HG02678 (cell line): ENCODE measurements around the gene SIGLEC9.

Source experiments
- ATAC-seq: cut with Tn5 transposase; IDR thresholded peaks from one replicate; pipeline ENCODE4 v1.9.1; 2021; ENCODE audit warnings: mild to moderate bottlenecking, moderate library complexity; ENCODE audit not compliant: unreplicated experiment

Gene SIGLEC9

DNA sequence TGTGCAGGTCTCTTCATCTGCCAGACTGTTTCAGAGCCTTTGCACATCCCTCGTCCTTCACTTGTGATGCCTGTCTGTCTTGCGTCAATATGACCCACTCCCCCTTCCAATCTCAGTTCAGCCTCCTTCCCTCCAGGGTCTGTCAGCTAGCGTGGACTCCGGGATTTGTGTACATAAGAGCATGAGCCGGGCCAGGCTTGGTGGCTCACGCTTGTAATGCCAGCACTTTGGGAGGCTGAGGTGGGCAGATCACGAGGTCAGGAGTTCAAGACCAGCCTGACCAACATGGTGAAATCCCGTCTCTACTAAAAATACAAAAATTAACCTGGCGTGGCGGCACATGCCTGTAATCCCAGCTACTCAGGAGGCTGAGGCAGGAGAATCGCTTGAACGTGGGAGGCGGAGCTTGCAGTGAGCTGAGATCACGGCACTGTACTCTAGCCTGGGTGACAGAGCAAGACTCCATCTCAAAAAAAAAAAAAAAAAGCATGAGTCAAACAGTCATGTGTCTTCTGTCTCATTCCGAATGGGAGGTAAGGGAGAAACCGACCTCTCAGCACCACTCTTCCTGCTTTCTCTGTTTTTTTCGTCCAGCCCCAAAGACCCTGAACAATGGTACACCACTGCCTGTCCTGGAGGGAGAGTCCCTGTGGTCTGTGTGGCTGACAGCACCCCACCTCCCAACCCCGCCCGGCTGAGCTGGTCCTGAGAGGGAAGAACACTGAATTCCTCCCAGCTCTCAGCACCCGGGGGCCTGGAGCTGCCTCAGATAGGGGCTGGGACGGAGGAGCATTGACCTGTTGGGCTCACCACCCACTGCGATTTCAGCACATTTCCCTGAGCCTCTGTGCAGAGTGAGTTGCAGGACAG, 2.4 kb upstream of the SIGLEC9 start:
- no peak for ATAC-seq

DNA sequence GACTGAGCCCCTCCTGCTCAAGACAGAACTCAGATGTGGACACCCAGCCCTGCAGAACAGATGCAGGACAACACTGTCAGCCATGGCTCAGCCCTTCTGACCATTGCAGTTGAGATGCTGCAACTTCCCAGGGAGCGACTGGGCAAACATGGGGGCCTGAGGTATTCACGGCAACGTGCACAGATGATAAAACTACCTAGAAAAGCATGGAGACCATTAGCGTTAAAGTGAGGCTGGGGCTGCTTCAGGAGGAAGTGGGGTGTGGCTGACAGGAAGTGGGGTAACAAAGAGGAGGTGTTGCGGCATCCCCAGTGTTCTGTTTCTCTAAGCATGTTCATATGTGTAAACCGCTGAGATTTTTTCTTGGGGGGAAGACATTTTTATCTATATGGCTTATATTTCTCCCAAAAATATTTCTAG, 1.3 kb upstream of the SIGLEC9 start:
- ATAC-seq = no peak

DNA sequence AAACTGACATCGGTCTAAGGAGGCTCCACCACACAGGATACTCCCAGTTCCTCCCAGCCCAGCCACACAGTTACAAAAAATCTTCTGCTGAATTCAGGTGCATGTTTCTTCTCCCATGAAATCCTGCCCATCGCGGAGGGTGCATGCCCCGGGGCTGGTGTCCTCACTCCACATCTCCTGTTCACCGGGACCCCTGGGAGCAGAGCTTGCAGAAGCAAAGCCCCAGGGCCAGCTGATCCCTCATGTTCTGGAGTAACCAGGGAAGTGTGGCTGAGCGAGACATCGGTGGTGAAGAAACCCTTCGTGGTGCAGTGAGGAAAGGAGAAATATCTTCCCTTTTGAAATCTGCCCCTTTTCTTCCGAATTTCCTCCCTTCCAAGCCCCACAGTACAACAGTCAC, 904 bp upstream of the SIGLEC9 start:
- no peak for ATAC-seq

DNA sequence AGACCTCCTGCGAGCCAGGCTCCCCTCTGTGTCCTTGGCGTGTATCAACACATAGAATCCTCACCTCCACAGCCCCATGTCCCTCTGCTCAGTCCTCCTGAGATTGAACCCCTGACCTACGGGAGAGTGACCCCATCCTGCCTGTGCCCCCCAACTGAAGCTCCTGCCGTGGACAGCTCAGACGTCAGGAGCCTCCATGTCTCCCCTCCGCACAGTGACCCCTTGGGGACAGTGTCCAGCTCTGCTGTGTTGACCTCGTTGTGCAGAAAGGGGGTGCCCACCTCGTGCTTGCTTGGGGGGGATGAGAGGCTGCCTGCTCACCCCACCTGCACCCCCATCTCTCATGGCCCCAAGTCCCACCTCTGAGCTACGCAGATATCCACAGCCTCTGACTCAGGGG, 490 bp upstream of the SIGLEC9 start:
- no peak for ATAC-seq

DNA sequence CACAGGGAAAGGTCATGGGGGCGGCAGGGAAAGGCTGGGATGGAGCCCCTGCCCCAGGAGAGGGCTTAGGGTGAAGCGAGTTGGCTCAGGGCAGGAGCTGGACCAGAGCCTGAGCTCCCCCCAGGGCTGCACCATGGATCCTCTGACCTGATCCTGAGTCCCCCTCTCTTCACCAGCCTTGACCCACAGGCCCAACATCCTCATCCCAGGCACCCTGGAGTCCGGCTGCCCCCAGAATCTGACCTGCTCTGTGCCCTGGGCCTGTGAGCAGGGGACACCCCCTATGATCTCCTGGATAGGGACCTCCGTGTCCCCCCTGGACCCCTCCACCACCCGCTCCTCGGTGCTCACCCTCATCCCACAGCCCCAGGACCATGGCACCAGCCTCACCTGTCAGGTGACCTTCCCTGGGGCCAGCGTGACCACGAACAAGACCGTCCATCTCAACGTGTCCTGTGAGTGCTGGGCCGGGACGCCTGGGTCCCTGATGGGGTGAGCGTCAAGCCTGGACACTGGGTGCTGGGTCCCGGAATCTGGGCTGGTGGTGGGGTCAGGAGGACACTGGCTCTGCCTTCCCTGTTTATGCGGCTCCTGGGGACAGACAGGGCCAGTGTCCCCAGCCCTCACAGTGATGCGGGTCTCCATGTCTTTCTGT, 842 bp downstream of the SIGLEC9 start:
- ATAC-seq = no peak

DNA sequence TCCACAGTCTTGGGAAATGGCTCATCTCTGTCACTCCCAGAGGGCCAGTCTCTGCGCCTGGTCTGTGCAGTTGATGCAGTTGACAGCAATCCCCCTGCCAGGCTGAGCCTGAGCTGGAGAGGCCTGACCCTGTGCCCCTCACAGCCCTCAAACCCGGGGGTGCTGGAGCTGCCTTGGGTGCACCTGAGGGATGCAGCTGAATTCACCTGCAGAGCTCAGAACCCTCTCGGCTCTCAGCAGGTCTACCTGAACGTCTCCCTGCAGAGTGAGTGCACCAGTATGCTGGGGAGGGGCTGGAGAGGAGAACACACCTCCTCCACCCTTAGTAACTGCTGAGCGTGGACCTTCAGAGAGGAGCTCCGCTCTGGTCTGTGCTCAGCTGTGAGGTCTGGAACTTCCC, 2.3 kb downstream of the SIGLEC9 start:
- no peak for ATAC-seq

DNA sequence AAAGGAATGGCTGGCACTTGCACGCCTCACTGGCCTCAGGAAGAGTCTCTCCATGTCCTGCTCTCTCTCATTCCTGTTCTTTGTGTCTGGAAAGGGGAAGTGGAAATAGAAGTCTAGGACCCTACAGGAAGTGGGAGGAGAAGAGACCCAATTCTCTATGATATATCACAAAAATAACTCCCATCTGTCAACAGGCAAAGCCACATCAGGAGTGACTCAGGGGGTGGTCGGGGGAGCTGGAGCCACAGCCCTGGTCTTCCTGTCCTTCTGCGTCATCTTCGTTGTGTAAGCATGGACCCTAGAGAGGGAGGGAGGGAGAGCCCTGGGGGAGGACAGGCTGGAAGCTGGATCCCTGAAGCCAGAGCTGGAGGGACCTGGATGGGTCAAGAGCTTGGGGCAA, 3.0 kb downstream of the SIGLEC9 start:
- ATAC-seq = no peak

DNA sequence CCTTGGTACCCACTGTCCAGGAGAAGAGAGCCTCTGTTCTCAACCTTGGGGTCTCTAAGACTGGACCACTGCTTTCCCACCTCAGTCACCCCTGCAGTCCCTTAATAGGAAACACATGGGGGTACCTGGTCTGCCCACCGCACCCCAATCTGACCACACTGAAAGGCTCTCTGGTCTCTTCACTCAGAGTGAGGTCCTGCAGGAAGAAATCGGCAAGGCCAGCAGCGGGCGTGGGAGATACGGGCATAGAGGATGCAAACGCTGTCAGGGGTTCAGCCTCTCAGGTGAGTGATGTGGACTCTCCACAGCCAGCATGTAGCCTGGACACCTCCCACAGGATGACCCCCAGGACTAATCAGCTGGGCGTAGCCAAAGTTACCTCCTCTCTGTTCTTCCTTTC, 3.5 kb downstream of the SIGLEC9 start:
- ATAC-seq = no peak

DNA sequence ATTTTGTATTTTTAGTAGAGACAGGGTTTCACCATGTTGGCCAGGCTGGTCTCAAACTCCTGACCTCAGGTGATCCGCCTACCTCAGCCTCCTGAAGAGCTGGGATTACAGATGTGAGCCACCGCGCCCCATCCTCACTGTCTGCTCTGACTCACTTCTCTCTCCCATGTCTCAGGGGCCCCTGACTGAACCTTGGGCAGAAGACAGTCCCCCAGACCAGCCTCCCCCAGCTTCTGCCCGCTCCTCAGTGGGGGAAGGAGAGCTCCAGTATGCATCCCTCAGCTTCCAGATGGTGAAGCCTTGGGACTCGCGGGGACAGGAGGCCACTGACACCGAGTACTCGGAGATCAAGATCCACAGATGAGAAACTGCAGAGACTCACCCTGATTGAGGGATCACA, 5.0 kb downstream of the SIGLEC9 start:
- no peak for ATAC-seq

DNA sequence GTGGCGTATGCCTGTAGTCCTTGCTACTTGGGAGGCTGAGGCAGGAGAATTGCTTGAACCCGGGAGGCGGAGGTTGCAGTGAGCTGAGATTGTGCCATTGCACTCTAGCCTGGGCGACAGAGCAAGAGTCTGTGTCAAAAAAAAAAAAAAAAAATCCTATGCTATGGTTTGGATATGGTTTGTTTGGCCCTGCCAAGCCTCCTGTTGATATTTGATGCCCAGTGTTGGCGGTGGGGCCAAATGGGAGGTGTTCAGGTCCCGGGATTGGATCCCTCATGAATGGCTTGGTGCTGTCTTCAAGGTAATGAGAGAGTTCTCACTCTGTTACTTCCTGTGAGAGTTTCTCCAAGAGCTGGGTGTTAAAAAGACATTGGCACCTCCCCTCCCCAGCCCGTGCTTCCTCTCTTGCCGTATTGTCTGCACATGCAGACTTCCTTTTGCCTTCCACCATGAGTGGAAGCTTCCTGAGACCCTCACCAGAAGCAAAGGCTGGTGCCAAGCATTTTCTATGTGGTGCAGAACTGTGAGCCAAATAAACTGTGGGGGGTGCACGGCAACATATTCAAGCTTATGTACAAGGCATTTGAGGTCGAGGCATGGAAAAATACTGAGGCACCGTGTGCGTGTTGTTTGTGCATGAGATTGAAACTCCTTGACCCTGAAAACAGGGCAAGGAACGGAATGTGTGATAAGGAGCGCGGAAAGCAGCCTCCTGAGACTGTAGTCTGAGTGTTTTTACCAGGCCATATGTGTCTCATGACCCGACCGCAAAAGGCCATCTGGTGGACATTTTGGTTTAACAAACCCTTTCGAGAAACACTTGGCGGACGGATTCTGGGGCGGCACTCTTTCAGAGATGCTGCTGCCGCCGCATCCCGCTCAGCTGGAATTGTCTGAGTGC, 7.3 kb downstream of the SIGLEC9 start:
- ATAC-seq = no peak

DNA sequence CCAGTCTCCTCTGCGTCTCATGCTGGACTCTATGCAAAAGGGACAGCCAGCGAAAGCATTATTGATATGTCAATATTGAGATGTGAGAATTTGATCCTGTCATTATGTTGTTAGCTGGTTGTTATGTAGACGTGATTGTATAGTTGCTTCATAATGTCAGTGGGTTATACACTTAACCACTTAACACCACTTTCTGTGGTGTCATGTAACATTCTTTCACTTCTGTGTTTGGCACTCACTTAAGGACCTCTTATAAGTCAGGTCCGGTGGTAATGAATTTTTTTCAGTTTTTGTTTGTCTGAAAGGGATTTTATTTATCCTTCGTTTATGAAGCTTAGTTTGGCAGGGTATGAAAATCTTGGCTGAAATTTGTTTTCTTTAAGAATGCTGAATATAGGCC, 10.3 kb downstream of the SIGLEC9 start:
- ATAC-seq = no peak

DNA sequence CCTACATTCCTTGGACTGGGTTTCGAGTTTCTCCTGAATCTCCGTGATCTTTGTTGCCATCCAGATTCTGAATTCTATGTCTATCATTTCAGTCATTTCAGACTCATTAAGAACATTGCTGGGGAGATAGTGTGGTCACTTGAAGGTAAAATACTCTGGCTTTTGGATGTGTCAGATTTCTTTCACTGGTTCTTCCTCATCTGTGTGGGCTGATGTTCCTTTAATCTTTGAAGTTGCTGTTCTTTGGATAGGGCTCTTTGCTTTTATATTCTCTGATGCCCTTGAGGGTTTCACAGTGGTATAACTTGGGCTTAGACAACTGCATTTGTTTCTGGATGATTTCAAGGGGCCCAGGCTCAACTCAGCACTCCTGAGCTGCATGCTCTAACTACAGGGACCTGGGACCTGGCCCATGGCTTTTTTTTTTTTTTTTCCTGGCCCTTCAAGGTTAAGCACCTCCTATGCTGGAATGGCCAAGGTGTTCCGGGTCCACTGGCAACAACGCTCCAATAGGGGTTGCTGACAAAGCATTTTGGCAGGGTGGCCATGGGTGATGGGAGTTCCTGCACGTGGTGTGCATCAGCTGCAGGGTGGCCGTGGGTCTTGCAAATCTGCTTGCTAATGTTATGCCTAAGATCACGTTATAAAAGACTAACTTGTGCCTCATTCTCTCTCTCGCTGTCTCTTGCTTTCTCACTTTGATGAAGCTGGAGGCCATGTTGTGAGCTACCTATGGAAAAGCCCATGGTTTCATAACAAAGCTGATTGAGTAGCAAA, 11.5 kb downstream of the SIGLEC9 start:
- ATAC-seq = no peak

DNA sequence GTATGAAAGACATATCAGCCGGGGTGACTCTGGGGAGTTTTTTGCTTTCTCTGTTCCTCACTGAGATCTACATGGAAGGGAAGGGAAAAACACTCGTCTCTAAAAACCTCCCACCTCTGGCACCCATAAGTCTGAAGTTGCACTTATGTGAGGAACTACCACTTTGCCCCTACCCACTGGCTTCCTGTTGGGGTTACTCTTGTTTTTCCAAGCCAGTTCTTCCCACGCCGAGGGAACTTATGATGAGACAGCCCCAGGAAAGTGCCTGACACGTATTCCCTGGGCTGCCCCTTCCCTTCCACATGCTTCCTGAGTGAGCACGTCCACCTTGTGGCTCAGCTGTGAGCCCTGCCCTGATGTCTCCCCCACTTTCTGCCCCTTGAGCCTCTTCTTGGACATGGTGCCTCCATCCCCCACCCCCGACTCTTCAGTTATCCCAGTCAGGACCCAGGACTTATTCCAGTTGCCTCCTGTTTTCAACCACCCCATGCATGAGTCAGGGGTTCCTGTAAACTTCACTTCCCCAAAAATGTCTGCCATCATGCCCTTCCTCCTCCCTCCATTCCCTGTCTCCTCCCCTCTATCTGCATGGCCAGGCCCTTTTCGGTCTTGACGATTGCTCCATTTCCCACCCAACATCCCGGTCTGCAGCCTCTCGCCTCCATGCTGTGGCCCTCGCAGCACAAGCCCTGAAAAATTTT, 12.3 kb downstream of the SIGLEC9 start:
- no peak for ATAC-seq

DNA sequence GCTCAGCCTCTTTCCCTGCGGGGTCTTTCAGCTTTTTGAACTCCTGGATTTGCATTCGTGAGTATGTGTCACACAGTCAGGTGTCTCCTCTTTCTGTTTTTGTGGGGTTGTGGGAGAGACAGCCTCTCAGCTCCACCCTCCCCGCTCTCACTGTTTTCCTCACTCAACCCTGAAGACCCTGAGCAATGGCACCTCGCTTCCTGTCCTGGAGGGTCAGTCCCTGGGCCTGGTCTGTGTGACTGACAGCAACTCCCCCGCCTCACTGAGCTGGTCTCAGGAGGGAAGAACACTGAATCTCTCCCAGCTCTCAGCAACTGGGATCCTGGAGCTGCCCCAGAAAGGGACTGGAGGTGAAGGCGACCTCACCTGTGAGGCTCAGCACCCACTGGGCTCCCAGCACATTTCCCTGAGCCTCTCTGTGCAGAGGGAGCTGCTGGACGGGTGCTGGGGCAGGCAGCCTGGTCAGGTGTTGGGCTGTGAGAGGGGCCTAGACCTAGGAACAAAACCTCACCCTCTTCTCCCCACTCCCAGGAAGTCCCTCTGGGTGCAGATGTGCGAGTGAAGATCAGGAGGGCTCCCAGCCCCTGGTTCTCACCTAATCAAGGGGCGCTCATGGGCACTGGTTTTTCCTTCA, 13.2 kb downstream of the SIGLEC9 start:
- no peak for ATAC-seq

DNA sequence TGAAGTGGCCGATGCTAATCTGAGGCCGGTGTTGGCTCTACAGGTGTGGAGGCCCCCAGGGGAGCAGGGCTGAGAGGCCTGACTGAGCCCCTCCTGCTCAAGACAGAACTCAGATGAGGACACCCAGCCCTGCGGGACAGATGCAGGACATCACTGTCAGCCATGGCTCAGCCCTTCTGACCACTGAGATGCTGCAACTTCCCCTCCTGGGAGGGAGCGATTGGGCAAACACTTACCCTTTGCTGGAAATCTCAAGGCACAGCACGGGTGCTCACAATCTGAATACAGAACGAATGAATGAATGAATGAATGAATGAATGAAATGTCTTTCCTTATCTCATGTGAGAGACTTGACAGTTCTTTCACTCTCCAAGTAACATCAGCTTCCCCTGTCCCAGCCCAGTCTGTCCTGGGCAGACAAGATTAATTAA, 13.9 kb downstream of the SIGLEC9 start:
- no peak for ATAC-seq

DNA sequence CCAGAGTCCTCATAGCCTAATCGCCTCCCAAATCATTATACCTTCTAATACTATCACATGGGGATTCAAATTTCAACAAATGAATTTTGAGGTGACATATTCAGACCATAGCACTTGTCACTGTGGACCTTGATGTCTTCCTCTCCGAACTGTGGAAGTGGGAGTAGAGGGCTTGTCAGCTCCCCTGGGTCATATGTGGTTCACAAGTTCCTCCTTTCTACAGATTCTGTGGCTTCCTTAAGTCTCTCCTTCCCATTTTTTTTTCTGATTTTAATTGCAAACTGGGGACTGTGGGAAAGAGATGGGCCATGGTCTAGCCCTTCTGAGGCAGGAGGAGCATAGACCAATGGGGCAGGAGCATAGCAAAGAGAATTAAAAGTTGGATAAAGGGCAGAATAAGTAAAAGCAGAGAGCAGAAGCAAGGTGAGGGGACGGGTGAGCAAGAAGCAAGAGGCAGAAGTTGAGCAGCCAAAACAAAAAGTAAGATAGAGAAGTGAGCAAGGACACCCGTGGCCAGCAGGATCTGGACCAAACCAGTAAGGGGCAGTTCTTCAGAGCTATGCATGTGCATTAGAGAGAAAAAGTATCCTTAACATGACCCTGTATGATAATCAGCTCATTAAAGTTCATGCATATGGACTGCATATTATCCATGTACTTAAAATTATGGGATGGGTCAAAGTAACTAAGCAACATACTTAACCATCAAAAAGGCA, 14.8 kb downstream of the SIGLEC9 start:
- ATAC-seq = no peak

DNA sequence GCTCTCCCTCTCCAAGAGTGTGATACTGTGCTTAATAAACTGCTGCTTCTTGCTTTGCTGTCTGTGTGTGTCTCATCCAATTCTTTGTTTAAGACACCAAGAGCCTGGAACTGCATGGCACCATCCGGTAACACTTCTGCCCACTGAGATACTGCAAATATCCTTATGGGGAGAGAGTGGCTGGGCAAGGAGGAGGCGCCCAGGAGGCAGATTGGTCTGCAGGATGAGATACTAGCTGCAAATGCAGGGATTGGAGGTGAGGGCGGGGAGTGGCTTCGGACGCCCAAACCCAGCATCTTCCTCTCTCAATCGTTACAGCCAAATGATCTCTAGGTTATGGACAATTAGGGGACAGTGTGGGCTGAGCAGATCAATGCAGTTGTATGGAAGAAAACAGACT, 15.7 kb downstream of the SIGLEC9 start:
- no peak for ATAC-seq

DNA sequence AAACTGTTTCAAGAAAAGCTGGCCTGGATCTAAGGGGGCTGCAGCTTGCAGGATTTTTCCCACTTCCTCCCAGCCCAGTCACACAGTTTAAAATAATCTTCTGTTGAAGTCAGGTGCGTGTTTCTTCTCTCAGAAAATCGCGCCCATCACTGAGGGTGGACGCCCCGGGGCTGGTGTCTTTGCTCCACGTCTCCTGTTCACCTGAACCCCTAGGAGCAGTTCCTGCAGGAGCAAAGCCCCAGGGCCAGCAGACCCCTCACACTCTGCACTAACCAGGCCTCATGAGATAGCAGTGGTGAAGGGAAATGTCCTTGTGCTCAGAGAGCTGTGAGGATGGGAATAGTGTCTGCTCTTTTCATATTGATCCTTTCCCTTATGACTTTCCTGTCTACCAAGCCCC, 16.5 kb downstream of the SIGLEC9 start:
- no peak for ATAC-seq

DNA sequence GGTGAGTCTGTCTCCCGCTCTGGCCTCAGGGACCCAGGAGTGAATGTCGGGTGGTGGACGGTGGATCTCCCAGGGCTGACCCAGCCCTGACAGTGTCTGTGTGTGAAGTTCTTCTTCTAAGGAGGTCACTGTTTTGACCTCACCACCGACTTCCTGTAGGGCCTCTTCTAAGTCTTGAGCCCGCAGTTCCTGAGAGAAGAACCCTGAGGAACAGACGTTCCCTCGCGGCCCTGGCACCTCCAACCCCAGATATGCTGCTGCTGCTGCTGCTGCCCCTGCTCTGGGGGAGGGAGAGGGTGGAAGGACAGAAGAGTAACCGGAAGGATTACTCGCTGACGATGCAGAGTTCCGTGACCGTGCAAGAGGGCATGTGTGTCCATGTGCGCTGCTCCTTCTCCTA, 17.4 kb downstream of the SIGLEC9 start, which contains the start of gene SIGLEC7:
TSS of gene SIGLEC7 (plus strand) at position 183 of the 400 bp plus-strand sequence. CDS start at position 252, 69 bp downstream.
- ATAC-seq = no peak
